Stimulated activated CD4-positive, alpha-beta T cell treated with anti-CD3 and anti-CD28 coated beads, Interleukin-4, amount 100 ng/mL, for 4 hours (primary cell): ENCODE data around the gene PHLPP1.
A peak's percentile ranks its signal among the peaks of the same experiment; 100 is the strongest.

Source experiments
- DNase-seq, 2 experiments: peaks; one replicate each; pipeline ENCODE4 v3.0.0-alpha.2; 2020

Gene PHLPP1

GRCh38 chr18:62987859-62988258 is 272.5 kb downstream of the PHLPP1 start:
- DNase-seq = no peak

DNA sequence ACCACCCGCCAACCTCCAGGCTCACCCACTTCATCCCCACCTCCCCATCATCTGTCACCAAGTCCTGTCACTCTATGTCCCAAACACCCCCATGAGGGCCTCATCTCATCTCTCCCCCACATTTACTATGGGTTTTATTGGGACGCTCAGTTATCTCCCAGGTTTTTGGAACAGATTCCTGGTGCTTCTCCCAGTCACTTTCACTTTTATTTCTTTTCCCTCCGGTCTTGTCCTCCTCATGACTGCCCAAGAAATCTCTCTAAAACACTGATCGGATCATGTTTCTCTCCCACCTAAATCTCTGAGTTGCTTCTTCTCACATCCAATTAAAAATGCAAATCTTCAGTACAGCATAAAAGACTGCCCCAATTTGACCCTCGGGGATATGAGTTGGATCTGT is 273.1 kb downstream of the PHLPP1 start:
- no peak for DNase-seq

DNA sequence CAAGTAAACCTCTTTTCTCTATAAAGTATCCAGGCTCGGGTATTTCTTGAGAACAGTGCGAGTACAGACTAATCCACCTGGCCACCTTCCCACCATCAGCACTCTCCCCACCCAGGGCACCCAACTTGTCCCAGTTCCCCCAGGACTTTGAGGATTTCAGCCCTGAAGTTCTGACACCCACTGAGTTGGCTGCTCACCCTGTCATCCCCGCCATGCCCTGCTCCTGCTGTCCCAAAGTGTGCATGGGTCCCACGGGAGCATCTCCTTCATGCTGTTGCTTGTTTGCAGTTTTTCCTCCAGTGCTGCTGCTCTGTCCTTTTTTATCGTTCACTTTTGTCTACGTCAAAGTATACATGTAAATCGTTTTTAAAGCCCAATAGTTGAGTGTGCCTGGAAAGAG is 273.9 kb downstream of the PHLPP1 start:
- DNase-seq = no peak

DNA sequence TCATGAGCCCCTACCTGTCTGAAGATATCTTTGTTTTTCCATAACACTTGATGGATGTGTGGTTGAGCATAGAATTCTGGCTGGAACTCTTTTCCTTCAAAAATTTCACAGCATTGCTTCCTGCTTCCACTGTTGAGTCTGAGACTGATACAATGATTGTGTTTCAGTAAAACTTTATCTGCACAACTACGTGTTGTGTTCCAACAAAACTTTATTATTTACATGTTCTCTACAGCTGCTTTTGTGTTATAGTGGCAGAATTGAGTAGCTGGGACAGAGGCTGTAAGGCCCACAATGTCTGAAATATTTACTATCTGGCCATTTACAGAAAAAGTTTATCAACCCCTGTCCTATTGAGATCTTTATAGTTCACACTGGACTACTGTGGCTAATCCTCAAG is 275.3 kb downstream of the PHLPP1 start:
- no peak for DNase-seq

DNA sequence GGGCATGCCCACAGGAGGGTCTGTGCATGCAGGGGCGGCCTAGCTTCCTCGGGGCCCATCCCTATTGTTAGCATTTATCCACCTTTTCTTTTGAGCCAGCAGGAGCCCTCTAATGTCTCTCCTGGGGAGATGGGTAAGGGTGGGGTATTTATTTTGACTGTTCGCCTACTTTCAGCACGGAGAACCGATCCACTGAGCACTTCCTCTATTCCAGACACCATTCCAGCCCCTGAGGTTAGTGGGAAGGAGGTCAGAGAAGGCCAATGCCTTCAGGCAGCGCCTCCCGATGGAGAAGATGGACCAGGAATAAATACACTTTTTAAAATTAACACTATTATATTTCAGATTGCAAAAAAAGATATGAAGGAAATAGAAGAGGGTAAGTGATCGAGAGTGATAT is 276.0 kb downstream of the PHLPP1 start:
- DNase-seq = no peak

GRCh38 chr18:62991959-62992358 is 276.6 kb downstream of the PHLPP1 start:
- no peak for DNase-seq

DNA sequence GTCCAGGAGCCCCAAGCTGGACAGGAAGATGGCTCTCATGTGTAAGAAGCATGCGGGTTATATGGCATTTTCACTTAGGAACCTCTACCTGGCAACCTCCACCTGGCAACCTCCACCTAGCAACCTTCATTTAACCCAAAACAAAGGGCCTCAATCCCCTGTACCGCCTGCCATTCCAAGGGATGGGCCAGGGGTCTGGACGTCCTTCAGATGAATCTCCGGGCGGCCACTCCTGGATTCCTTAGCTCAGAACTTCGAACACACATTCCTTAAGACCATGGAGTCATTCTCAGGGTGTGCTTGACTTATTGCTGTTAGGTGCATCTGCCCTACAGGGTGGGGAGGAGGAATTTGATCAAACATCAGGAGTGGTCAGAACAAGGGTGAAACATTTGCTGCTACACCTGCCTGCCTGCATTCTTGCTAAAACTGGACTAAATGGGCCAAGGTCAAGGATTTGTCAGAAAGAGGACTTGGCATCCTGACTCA is 277.6 kb downstream of the PHLPP1 start:
- DNase-seq = no peak

DNA sequence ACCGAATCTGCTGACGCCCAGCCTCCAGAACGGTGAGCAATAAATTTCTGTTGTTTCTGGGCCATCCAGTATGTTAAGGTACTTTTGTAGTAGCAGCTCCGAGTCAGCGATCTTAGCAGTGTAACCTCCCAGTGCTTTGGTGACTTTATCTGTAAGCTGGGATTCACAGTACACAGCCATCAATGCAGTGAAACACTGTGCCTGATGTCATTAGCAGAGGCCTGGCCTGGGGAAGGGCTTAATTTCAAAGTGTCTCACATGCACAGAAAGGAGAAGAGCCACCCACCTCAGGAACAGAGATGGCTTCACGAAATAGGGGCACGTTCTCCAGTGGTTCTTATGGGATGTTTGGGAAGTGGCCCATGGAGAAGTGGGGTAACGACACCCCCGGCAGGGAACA is 281.2 kb downstream of the PHLPP1 start:
- no peak for DNase-seq

DNA sequence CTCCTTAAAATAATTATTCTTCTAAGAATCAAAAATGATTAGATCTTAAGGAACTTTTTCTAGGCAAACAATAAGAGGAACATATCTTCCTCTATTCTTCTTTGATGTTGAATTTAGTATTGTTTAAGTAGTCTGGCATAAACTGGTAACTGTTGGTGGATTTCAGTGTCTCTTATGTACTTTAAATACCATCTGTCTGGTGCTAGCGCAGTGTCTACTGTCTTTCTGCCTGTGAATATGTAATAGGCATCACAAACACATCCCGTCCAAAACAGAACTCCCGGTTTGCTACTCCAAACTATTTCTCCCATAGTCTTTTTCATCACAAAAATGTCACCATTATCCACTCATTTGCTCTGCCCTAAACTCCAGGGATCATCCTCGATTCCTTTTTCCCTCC is 281.7 kb downstream of the PHLPP1 start:
- DNase-seq = no peak

- DNase-seq = no peak
Measured at GRCh38 chr18:62998443-62998842, 283.1 kb downstream of the PHLPP1 start.

DNA sequence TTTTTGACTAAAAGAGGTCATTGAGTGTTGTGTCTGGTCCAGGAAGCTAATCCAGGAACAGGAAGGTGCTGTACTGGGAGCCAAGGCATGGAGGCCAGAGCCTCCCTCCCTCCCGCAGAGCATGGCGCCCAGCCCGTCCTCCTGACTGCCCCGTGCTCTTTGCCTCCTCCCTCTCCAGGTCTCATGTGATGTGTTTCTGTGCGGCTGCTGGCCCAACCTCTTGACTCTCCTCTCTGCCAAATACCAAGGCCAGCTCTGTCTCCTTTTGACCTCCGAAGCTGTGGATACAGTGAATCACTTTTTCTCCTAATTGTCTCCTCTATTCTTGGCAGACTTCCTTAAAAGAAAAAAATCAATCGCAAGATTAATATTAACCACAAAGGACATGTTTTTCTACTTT is 284.1 kb downstream of the PHLPP1 start:
- no peak for DNase-seq

DNA sequence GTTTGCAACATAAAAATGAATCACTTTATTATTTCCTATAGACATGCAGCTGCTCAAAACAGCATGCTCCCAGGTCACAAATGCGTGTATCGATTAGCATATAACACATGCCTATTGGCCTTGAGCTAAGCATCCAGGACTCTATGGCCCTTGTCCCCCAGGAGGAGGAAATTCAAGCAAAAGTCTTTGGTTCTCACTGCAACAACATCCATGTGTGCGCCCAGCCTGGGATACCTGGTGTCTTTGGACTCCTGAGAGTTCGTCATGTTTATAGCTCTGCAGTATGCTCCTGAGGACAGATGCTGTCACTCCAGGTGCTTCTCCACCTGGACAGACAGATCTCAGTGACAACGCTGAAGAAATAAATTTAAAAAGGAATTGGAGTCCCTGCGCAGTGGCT is 284.6 kb downstream of the PHLPP1 start:
- no peak for DNase-seq

DNA sequence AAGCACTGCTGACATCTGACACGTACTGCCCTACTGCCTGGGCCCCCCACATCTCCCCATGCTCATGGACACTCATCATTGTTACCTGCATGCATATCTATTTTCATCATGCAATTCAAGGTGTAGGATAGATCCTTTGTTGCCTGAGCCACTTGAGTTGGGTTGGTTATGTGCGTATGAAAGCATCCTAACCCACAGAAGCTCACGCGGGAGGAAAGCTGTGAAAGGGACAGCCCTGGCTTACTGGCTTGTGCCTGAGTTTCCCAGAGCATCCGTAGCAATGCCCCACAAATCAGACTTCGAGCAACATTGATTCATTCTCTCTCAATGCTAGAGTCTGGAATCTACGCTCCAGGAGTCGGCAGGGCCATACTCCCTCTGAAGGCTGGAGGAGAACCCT is 285.5 kb downstream of the PHLPP1 start:
- DNase-seq = no peak

GRCh38 chr18:63001861-63002260 is 286.5 kb downstream of the PHLPP1 start:
- no peak for DNase-seq

GRCh38 chr18:63002305-63002704 is 287.0 kb downstream of the PHLPP1 start:
- DNase-seq = no peak

DNA sequence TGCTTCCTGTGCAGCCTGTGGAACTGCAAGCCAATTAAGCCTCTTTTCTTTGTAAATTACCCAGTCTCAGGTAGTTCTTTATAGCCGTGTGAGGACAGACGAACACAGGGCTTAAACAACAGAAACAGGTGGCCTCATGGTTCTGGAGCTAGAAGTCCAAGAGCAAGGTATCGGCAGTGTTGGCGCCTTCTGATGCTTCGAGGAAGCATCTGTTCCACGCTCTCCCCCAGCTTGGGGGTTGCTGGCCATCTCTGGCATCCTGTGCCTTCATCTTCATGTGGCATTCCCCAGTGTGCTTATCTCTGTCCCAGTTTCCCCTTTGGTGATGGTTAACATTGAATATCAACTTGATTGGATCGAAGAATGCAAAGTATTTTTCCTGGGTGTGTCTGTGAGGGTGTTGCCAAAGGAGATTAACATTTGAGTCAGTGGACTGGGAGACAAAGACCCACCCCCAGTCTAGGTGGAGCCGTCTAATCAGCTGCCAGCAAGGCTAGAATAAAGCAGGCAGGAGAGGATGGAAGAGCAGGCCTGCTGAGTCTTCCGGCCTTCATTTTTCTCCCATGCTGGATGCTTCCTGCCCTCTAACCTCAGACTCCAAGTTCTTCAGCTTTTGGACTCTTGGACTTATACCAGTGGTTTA is 287.6 kb downstream of the PHLPP1 start:
- no peak for DNase-seq

DNA sequence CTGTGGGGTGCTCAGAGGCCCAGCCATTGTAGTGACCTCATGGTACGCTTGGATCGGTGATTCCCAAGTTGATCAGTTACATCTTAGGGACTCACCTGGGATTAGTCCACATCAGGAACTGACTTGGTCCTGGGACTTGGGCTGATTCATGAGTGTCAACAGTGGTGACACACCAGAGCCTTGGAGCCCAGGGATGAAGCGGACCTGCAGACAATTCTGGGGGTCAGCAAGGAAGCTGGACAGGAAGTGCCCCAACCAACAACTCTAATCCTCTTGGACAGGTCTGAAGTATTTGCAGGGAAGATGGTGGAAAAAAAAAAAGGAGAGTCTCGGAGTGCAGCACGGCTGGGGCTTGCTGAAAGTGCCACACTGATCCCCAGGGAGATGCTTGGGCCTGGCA is 288.6 kb downstream of the PHLPP1 start:
- no peak for DNase-seq

GRCh38 chr18:63004466-63005089 is 289.2 kb downstream of the PHLPP1 start:
- DNase-seq = no peak

GRCh38 chr18:63005306-63005705 is 290.0 kb downstream of the PHLPP1 start:
- DNase-seq = no peak

DNA sequence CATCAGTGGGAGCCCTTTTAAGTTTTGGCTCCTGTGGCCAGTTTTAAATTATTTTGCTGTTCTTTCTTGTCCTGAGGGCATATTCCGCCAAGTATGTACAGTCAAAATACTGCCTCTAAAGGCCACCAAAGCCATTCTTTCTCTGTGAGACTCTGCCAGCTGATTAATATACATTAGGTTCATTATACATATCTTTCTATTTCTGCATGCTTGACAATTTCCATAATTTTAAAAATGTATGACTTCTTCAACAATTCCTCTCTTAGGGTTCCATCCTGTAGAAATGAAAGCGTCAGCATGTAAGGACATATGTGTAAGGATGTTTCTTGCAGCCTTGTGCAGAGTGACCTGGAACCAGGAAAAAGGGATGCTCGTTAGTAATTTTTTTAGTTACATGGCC is 291.9 kb downstream of the PHLPP1 start:
- DNase-seq = no peak

- peak; percentile 20 to 38 for DNase-seq
Measured at GRCh38 chr18:63016270-63016669, 300.9 kb downstream of the PHLPP1 start.

- no peak for DNase-seq
Measured at GRCh38 chr18:63017076-63017475, 301.7 kb downstream of the PHLPP1 start.

DNA sequence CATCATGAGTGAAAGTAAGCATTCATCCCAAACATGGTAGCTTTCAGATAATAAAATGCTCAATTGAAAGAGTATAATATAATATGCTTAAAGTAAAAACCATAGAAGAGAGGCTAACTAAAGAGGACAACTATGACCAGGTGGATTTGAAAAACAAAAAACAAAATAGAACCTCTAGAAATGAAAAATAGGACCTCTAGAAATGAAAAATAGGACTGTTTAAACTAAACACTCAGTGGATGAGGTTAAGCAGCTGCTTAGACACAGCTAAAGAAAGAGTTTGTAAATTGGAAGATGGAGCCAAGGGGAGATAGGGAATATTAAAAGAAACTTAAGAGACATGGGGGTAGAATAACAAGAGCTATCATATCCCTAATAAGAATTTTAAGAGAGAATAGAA is 302.6 kb downstream of the PHLPP1 start:
- no peak for DNase-seq

- no peak for DNase-seq
Measured at GRCh38 chr18:63022429-63023022, 307.2 kb downstream of the PHLPP1 start.
